Neural progenitor cell (in vitro differentiated cells): ENCODE data around the gene AIF1L. TPM values are rescaled to one million over a fixed set of nuclear protein-coding genes. Genes with fewer than 3 reads are reported as not detected.

Source experiments
- DNase-seq: peaks from one replicate; pipeline ENCODE4 v3.0.0-alpha.2; 2016; ENCODE audit warnings: low spot score
- H2AFZ ChIP-seq: fragments of 200-600 bp; sonication (generic); replicated peaks from 2 replicates; pipeline ENCODE4 v1.6.1; 2016; ENCODE audit warnings: antibody characterized with exemption
- H3F3A ChIP-seq: fragments of 200-600 bp; sonication (generic); 2 replicates; pipeline ENCODE4 v1.6.1; 2016; ENCODE audit warnings: antibody characterized with exemption, low read depth
- H3K27ac ChIP-seq: fragments of 200-600 bp; sonication (generic); 2 replicates; pipeline ENCODE4 v1.5.1; 2016; ENCODE audit warnings: mild to moderate bottlenecking
- H3K27me3 ChIP-seq: fragments of 200-600 bp; sonication (generic); 2 replicates; pipeline ENCODE4 v1.6.1; 2016; ENCODE audit warnings: mild to moderate bottlenecking, moderate library complexity
- H3K36me3 ChIP-seq: fragments of 200-600 bp; sonication (generic); 2 replicates; pipeline ENCODE4 v1.5.1; 2016
- H3K4me1 ChIP-seq: fragments of 200-600 bp; sonication (generic); 2 replicates; pipeline ENCODE4 v1.6.1; 2016; ENCODE audit warnings: mixed run types
- H3K4me2 ChIP-seq: fragments of 200-600 bp; sonication (generic); 2 replicates; pipeline ENCODE4 v1.6.1; 2016
- H3K4me3 ChIP-seq: fragments of 200-600 bp; sonication (generic); 2 replicates; pipeline ENCODE4 v1.5.1; 2016
- H3K79me2 ChIP-seq: fragments of 200-600 bp; sonication (generic); 2 replicates; pipeline ENCODE4 v1.6.1; 2016; ENCODE audit warnings: low read depth
- H3K9ac ChIP-seq: fragments of 200-600 bp; sonication (generic); 2 replicates; pipeline ENCODE4 v1.6.1; 2016
- H3K9me3 ChIP-seq: fragments of 200-600 bp; sonication (generic); 2 replicates; pipeline ENCODE4 v1.5.1; 2016; ENCODE audit warnings: low read depth
- H4K20me1 ChIP-seq: fragments of 200-600 bp; sonication (generic); 2 replicates; pipeline ENCODE4 v1.6.1; 2016; ENCODE audit warnings: low read depth
- H3K27ac Mint-ChIP-seq: 3 replicates; pipeline ENCODE4 v1.8.0; 2021; ENCODE audit warnings: mixed read lengths
- H3K27me3 Mint-ChIP-seq: 2 replicates; pipeline ENCODE4 v1.8.0; 2022; ENCODE audit warnings: low read depth, mild to moderate bottlenecking, inconsistent platforms, moderate library complexity, mixed read lengths; ENCODE audit not compliant: insufficient read depth
- H3K36me3 Mint-ChIP-seq: 3 replicates; pipeline ENCODE4 v1.8.0; 2021; ENCODE audit warnings: mixed read lengths
- H3K4me1 Mint-ChIP-seq: 3 replicates; pipeline ENCODE4 v1.8.0; 2021; ENCODE audit warnings: mixed read lengths
- H3K4me3 Mint-ChIP-seq: 3 replicates; pipeline ENCODE4 v1.8.0; 2021; ENCODE audit warnings: mild to moderate bottlenecking, moderate library complexity, mixed read lengths
- H3K9me3 Mint-ChIP-seq: 3 replicates; pipeline ENCODE4 v1.8.0; 2020; ENCODE audit warnings: mixed read lengths
- EZH2 ChIP-seq: fragments of 200-600 bp; sonication (generic); IDR thresholded peaks from 2 replicates; pipeline ENCODE4 v1.6.1; 2017; ENCODE audit warnings: antibody characterized with exemption, mild to moderate bottlenecking, moderate library complexity
- EZH2phosphoT487 ChIP-seq: fragments of 200-600 bp; sonication (generic); IDR thresholded peaks from 2 replicates; pipeline ENCODE4 v1.6.1; 2017; ENCODE audit warnings: antibody characterized with exemption
- total RNA-seq: library from RNA; depleted of rRNA; stranded (reverse); fragments of >200 nt; gene quantifications from 2 replicates; pipeline ENCODE4 v1.2.3, GENCODE V29; 2015; ENCODE audit warnings: low replicate concordance
- TF ChIP-seq, protein P1 (sequence below): fragments of 200-600 bp; sonication (generic); IDR thresholded peaks from 2 replicates; pipeline ENCODE4 v1.5.1; 2017; ENCODE audit warnings: antibody characterized with exemption, mild to moderate bottlenecking

Gene AIF1L
- total RNA-seq, 1 donor from 2014 or later = 69.0 TPM

DNA sequence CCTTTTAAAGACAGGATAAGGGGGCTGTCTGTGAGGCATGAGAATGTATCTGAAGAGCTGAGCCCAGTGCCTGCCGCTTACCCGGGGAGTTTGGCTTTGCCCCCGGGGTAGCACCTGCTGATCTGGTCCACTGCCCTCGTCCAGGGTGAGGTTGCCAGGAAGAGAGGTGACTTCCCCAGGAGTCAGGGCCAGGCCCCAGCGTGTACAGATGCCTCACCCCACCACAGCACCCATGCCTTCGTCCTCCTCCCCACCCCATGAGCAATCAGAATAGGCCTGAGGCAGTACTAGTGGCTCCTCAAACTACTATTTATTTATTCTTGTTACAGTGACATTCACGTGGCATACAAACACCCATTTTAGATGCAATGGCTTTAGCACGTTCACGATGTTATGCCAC, 15.7 kb upstream of the AIF1L start:
- H3K36me3 ChIP-seq = no peaks in the 10 kb centered on the region
- no peak overlapping the region for H3K9ac ChIP-seq
- no peak overlapping the region for H3K27ac Mint-ChIP-seq
- no peak for DNase-seq
- H3K27ac ChIP-seq = no peak overlapping the region
- H3K4me2 ChIP-seq = no peak overlapping the region
- no peaks in the 10 kb centered on the region for H3K4me1 ChIP-seq
- TF ChIP-seq EZH2phosphoT487 = no peak
- no peak for TF ChIP-seq EZH2
- TF ChIP-seq, protein P1, sequence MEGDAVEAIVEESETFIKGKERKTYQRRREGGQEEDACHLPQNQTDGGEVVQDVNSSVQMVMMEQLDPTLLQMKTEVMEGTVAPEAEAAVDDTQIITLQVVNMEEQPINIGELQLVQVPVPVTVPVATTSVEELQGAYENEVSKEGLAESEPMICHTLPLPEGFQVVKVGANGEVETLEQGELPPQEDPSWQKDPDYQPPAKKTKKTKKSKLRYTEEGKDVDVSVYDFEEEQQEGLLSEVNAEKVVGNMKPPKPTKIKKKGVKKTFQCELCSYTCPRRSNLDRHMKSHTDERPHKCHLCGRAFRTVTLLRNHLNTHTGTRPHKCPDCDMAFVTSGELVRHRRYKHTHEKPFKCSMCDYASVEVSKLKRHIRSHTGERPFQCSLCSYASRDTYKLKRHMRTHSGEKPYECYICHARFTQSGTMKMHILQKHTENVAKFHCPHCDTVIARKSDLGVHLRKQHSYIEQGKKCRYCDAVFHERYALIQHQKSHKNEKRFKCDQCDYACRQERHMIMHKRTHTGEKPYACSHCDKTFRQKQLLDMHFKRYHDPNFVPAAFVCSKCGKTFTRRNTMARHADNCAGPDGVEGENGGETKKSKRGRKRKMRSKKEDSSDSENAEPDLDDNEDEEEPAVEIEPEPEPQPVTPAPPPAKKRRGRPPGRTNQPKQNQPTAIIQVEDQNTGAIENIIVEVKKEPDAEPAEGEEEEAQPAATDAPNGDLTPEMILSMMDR = no peak
- no peaks in the 10 kb centered on the region for H3K9me3 ChIP-seq
- H4K20me1 ChIP-seq = no peaks in the 10 kb centered on the region
- H3K79me2 ChIP-seq = no peaks in the 10 kb centered on the region
- H2AFZ ChIP-seq = no peak overlapping the region
- no peaks in the 10 kb centered on the region for H3K36me3 Mint-ChIP-seq
- no peak overlapping the region for H3K4me3 ChIP-seq
- H3F3A ChIP-seq = no peaks in the 10 kb centered on the region
- no peaks in the 10 kb centered on the region for H3K27me3 ChIP-seq
- no peaks in the 10 kb centered on the region for H3K4me1 Mint-ChIP-seq
- H3K9me3 Mint-ChIP-seq = no peaks in the 10 kb centered on the region
- H3K27me3 Mint-ChIP-seq = peaks cover 7% of the 10 kb centered on the region
- H3K4me3 Mint-ChIP-seq = no peak overlapping the region

DNA sequence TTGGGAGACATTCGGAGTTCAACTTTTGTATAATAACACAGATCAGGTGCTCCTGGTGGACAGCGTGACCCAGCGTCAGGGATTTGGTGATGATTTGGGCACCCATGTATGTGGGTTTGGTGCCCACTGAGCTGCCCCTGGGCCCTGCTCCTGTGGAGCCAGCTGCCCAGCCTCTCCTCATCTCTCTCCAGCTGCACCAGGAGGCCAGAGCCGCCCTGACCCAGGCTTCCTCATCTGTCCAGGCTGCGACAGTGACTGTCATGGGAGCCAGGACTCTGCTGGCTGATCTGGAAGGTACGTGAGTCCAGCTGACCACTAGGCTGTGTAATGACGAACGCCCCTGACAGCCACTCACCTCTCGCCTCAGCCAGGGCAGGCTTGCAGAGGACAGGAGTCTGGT, 14.5 kb upstream of the AIF1L start:
- TF ChIP-seq, protein P1 = no peak
- TF ChIP-seq EZH2phosphoT487 (no peak), EZH2 (no peak)
- Histone ChIP-seq H3K9me3 (no peaks in the 10 kb centered on the region), H3K4me3 (no peak overlapping the region), H3K4me1 (no peaks in the 10 kb centered on the region), H4K20me1 (no peaks in the 10 kb centered on the region), H3K36me3 (no peaks in the 10 kb centered on the region), H3K9ac (no peak overlapping the region), H3F3A (no peaks in the 10 kb centered on the region), H2AFZ (no peak overlapping the region), H3K27ac (no peak overlapping the region), H3K27me3 (no peaks in the 10 kb centered on the region), H3K79me2 (no peaks in the 10 kb centered on the region), H3K4me2 (no peak overlapping the region)
- Mint-ChIP-seq H3K27me3 (peaks cover 7% of the 10 kb centered on the region), H3K4me3 (no peak overlapping the region), H3K27ac (no peak overlapping the region), H3K9me3 (no peaks in the 10 kb centered on the region), H3K4me1 (no peaks in the 10 kb centered on the region), H3K36me3 (no peaks in the 10 kb centered on the region)
- DNase-seq = no peak

DNA sequence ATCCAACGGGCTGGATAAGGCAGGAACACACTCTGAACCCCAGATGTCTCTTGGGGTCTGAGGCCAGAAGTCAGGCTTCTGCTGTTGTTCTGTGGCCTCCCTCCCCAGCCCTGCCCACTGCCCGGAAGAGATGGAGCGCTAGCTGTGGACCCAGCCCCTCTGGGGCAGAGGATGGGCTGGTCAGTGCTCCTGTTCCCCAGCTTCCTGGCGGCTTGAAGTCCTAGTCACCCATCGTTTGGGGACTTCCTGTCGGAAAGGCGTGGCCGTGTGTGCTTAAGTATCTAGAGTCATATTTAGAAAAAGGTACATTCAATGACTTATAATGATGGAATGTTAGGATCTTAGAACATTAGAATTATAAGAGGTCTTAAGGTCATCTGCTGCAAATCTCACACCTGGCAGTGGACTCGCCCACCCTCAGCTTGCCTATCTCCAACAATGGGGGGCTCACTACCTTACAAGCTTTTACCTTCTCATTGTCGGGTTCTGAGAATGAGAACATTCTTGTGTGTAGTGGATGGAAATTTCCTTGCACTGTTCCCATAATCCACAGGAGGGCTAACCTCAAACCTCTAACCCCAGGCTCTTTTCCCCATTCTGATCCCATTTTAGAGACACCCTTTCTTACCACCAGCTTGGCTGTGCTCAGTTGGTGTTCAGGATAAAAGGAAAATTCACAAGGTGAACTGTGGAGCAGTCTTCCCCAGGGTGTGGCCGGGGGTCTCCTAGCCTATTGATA, 13.4 kb upstream of the AIF1L start:
- Mint-ChIP-seq H3K36me3 (no peaks in the 10 kb centered on the region), H3K27me3 (peaks cover 7% of the 10 kb centered on the region), H3K27ac (no peak overlapping the region), H3K9me3 (no peaks in the 10 kb centered on the region), H3K4me1 (no peaks in the 10 kb centered on the region), H3K4me3 (no peak overlapping the region)
- Histone ChIP-seq H2AFZ (no peak overlapping the region), H3F3A (no peaks in the 10 kb centered on the region), H3K27me3 (no peaks in the 10 kb centered on the region), H3K36me3 (no peaks in the 10 kb centered on the region), H3K79me2 (no peaks in the 10 kb centered on the region), H3K4me1 (no peaks in the 10 kb centered on the region), H3K9ac (no peak overlapping the region), H3K4me2 (no peak overlapping the region), H3K4me3 (no peak overlapping the region), H4K20me1 (no peaks in the 10 kb centered on the region), H3K27ac (no peak overlapping the region), H3K9me3 (no peaks in the 10 kb centered on the region)
- TF ChIP-seq, protein P1 = no peak
- no peak for TF ChIP-seq EZH2phosphoT487
- TF ChIP-seq EZH2 = no peak
- DNase-seq = no peak
